Neuronal stem cell (in vitro differentiated cells): ENCODE results near the gene EIF4G3.

ENCODE experiments used
- DNase-seq: peaks from one replicate; pipeline ENCODE4 v3.0.0-alpha.2; 2013; ENCODE audit warnings: low spot score
- H2AFZ ChIP-seq: one replicate; pipeline ENCODE4 v1.6.1; 2013; ENCODE audit warnings: mild to moderate bottlenecking, low read length, inconsistent platforms
- H2AK5ac ChIP-seq: 2 replicates; pipeline ENCODE4 v1.6.1; 2013; ENCODE audit warnings: low read depth, mild to moderate bottlenecking, inconsistent platforms, low read length, moderate library complexity, mixed read lengths
- H2BK120ac ChIP-seq: 2 replicates; pipeline ENCODE4 v1.6.1; 2013; ENCODE audit warnings: low read depth, mild to moderate bottlenecking, inconsistent platforms, low read length, moderate library complexity, mixed read lengths
- H2BK12ac ChIP-seq: one replicate; pipeline ENCODE4 v1.6.1; 2013; ENCODE audit warnings: low read length, inconsistent platforms
- H2BK15ac ChIP-seq: 2 replicates; pipeline ENCODE4 v1.6.1; 2013; ENCODE audit warnings: mild to moderate bottlenecking, low read length, inconsistent platforms, mixed read lengths
- H2BK5ac ChIP-seq: one replicate; pipeline ENCODE4 v1.6.1; 2013; ENCODE audit warnings: inconsistent platforms, mild to moderate bottlenecking, low read length, moderate library complexity
- H3K14ac ChIP-seq: one replicate; pipeline ENCODE4 v1.6.1; 2013; ENCODE audit warnings: low read length, inconsistent platforms
- H3K18ac ChIP-seq: 2 replicates; pipeline ENCODE4 v1.6.1; 2013; ENCODE audit warnings: low read length, inconsistent platforms
- H3K23ac ChIP-seq: 2 replicates; pipeline ENCODE4 v1.6.1; 2013; ENCODE audit warnings: low read depth, mild to moderate bottlenecking, mixed read lengths, low read length, inconsistent platforms; ENCODE audit not compliant: poor library complexity
- H3K27ac ChIP-seq: replicated peaks from 3 replicates; pipeline ENCODE4 v1.5.1; 2013; ENCODE audit warnings: low read length, inconsistent platforms
- H3K27me3 ChIP-seq, 3 experiments: 2 replicates each; pipeline ENCODE4 v1.6.1; 2013; ENCODE audit warnings: low read length in 3 of 3, mild to moderate bottlenecking in 2 of 3, inconsistent platforms in 1 of 3, low read depth in 1 of 3, mixed read lengths in 1 of 3, moderate library complexity in 1 of 3; ENCODE audit not compliant: control insufficient read depth in 3 of 3, insufficient read depth in 3 of 3
- H3K36me3 ChIP-seq, 2 donors: replicated peaks in 1 of 2; 2 replicates each; pipeline ENCODE4 v1.6.1; 2013; ENCODE audit warnings: low read length in 2 of 2; ENCODE audit not compliant: control insufficient read depth in 2 of 2, insufficient read depth in 2 of 2
- H3K4ac ChIP-seq: 2 replicates; pipeline ENCODE4 v1.6.1; 2013; ENCODE audit warnings: inconsistent platforms, mild to moderate bottlenecking, low read length, moderate library complexity
- H3K4me1 ChIP-seq, 2 donors: 1 replicate in 1 of 2; 2 replicates in 1 of 2; pipeline ENCODE4 v1.6.1; 2013; ENCODE audit warnings: low read length in 2 of 2, low read depth in 1 of 2; ENCODE audit not compliant: control insufficient read depth in 2 of 2, insufficient read depth in 1 of 2
- H3K4me2 ChIP-seq: one replicate; pipeline ENCODE4 v1.6.1; 2013; ENCODE audit warnings: mild to moderate bottlenecking, low read length, inconsistent platforms; ENCODE audit not compliant: insufficient read depth, poor library complexity, severe bottlenecking
- H3K4me3 ChIP-seq, 2 donors: 2 replicates each; pipeline ENCODE4 v1.5.1; 2013; ENCODE audit warnings: low read length in 2 of 2, mild to moderate bottlenecking in 2 of 2, inconsistent platforms in 1 of 2, moderate library complexity in 1 of 2
- H3K79me1 ChIP-seq: one replicate; pipeline ENCODE4 v1.6.1; 2013; ENCODE audit warnings: low read depth, mild to moderate bottlenecking, inconsistent platforms, low read length, moderate library complexity
- H3K9ac ChIP-seq: one replicate; pipeline ENCODE4 v1.6.1; 2013; ENCODE audit warnings: mild to moderate bottlenecking, low read depth, low read length, inconsistent platforms; ENCODE audit not compliant: poor library complexity
- H3K9me3 ChIP-seq, 2 donors: replicated peaks in 1 of 2; 2 replicates each; pipeline versions ENCODE3 to v1.6.1; 2013; ENCODE audit warnings: low read length in 2 of 2, mild to moderate bottlenecking in 2 of 2, inconsistent platforms in 1 of 2, low read depth in 1 of 2, mixed read lengths in 1 of 2, moderate library complexity in 1 of 2; ENCODE audit not compliant: control insufficient read depth in 2 of 2, insufficient read depth in 1 of 2
- H4K8ac ChIP-seq: one replicate; pipeline ENCODE4 v1.6.1; 2013; ENCODE audit warnings: low read depth, mild to moderate bottlenecking, inconsistent platforms, low read length, moderate library complexity
- H4K91ac ChIP-seq: one replicate; pipeline ENCODE4 v1.6.1; 2013; ENCODE audit warnings: low read length, low read depth, mild to moderate bottlenecking, inconsistent platforms; ENCODE audit not compliant: poor library complexity
- WGBS, 2 donors: extraction: QIAGEN DNeasy Blood & Tissue Kit; methylation state at CpG; one replicate each; pipeline ENCODE4 v1.1.7; 2013; ENCODE audit warnings: missing lambda C conversion rate in 2 of 2, mixed read lengths in 1 of 2; ENCODE audit not compliant: insufficient read length in 2 of 2, insufficient replicate concordance in 1 of 2; ENCODE audit errors: extremely low coverage in 2 of 2; 5-methylcytosine and 5-hydroxymethylcytosine counted together

The EIF4G3 gene

DNA sequence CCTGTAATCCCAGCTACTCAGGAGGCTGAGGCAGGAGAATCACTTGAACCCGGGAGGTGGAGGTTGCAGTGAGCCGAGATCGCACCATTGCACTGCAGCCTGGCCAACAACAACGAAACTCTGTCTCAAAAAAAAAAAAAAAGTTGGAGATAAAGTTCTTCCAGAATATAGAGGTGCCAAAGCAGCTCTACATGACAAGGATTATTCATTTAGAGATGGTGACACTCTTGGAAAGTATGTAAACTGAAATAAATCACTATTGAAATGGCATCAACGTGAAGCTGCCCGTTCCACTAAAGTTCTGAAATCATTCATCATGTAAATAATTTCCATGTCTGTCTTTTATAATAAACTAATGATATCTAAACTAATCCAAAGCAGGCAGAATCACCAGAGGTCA is 14.9 kb downstream of the EIF4G3 start:
- Histone ChIP-seq H2BK120ac (no peak overlapping the region), H3K23ac (no peak overlapping the region), H3K4ac (no peak overlapping the region), H4K8ac (no peak overlapping the region), H2BK15ac (no peak overlapping the region), H3K79me1 (peaks cover 6% of the 10 kb centered on the region), H3K14ac (no peak overlapping the region), H3K9me3 (peaks cover 0 to 1% of the 10 kb centered on the region in 2 donors), H3K18ac (no peak overlapping the region), H2AK5ac (no peak overlapping the region), H3K27me3 (no peaks in the 10 kb centered on the region), H3K4me2 (no peak overlapping the region), H3K36me3 (peaks cover 5 to 85% of the 10 kb centered on the region in 2 donors), H3K27ac (no peak overlapping the region), H3K9ac (no peak overlapping the region), H3K4me1 (no peaks in the 10 kb centered on the region), H3K4me3 (no peak overlapping the region), H4K91ac (no peak overlapping the region), H2BK12ac (no peak overlapping the region), H2BK5ac (no peak overlapping the region), H2AFZ (no peak overlapping the region)
- no peak for DNase-seq
- WGBS, 2 donors: no CpG with 5 or more reads among the region's 6 CpGs

DNA sequence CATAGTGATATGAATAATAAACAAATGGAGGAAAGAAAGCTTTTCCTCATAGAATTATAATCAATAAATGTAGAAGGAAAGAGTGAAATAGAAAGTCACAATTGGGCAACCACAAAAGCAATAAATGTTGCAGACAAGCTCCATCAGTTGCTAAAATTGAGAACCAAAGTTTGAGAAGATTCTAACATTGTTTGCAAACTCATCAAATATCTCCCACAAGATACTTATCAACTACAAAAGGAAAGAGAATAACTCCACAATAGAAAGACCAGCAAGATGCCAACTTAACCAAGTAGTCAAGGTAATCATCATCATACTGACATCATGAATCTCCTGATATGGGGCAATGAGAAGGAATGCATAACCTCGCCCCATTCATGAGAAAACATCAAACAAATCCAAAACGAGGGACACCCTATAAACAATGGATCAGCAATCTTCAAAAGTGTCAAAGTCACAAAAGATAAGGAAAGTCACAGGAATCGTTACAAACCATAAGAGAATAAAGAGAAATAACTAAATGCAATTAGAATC is 16.4 kb downstream of the EIF4G3 start:
- H3K4me3 ChIP-seq: no peak overlapping the region
- no peaks in the 10 kb centered on the region for H3K9me3 ChIP-seq
- H3K36me3 ChIP-seq: peaks cover 0 to 73% of the 10 kb centered on the region in 2 donors
- no peak overlapping the region for H2BK5ac ChIP-seq
- H3K27ac ChIP-seq: no peak overlapping the region
- H3K4me1 ChIP-seq: no peaks in the 10 kb centered on the region
- no peak overlapping the region for H4K8ac ChIP-seq
- no peak overlapping the region for H2BK120ac ChIP-seq
- no peak overlapping the region for H2BK15ac ChIP-seq
- no peak overlapping the region for H2AFZ ChIP-seq
- peaks cover 7% of the 10 kb centered on the region for H3K79me1 ChIP-seq
- H3K23ac ChIP-seq: no peak overlapping the region
- H4K91ac ChIP-seq: no peak overlapping the region
- no peak overlapping the region for H3K4me2 ChIP-seq
- no peak overlapping the region for H3K14ac ChIP-seq
- H3K18ac ChIP-seq: no peak overlapping the region
- no peak overlapping the region for H3K9ac ChIP-seq
- no peak overlapping the region for H2BK12ac ChIP-seq
- H3K4ac ChIP-seq: no peak overlapping the region
- DNase-seq: no peak
- no peaks in the 10 kb centered on the region for H3K27me3 ChIP-seq
- H2AK5ac ChIP-seq: no peak overlapping the region
- no CpG with 5 or more reads among the region's 3 CpGs for WGBS, 2 donors

DNA sequence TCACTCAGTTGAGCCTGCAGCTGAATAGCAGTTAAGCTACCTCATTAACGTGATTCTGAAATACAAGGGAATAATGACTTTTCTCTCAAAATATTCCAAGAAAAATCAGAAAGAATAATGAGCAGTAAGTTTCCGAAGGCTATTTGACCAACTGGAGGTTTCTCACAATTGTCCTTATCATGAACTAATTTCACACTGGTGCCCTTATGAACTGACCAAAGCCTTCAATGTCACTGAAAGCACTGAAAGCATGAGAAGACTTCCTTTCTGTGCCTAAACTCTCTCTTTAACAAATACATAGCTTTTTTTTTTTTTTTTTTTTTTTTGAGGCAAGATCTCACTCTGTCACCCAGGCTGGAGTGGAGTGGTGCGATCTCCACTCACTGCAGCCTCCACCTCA is 18.8 kb downstream of the EIF4G3 start:
- no peak overlapping the region for H3K4me3 ChIP-seq
- no peaks in the 10 kb centered on the region for H3K9me3 ChIP-seq
- no peak overlapping the region for H3K4ac ChIP-seq
- H4K91ac ChIP-seq: no peak overlapping the region
- H3K4me2 ChIP-seq: no peak overlapping the region
- no peak overlapping the region for H3K18ac ChIP-seq
- H3K27me3 ChIP-seq: no peaks in the 10 kb centered on the region
- H3K36me3 ChIP-seq: peaks cover 0 to 68% of the 10 kb centered on the region in 2 donors
- WGBS, 2 donors: no CpG with 5 or more reads among the region's 3 CpGs
- H2BK12ac ChIP-seq: no peak overlapping the region
- no peaks in the 10 kb centered on the region for H3K4me1 ChIP-seq
- H3K23ac ChIP-seq: no peak overlapping the region
- no peak overlapping the region for H2BK5ac ChIP-seq
- no peak overlapping the region for H2BK15ac ChIP-seq
- no peak overlapping the region for H2AK5ac ChIP-seq
- H3K14ac ChIP-seq: no peak overlapping the region
- no peak overlapping the region for H2AFZ ChIP-seq
- H4K8ac ChIP-seq: no peak overlapping the region
- H3K27ac ChIP-seq: no peak overlapping the region
- DNase-seq: no peak
- no peak overlapping the region for H3K9ac ChIP-seq
- H3K79me1 ChIP-seq: peaks cover 5% of the 10 kb centered on the region
- no peak overlapping the region for H2BK120ac ChIP-seq

DNA sequence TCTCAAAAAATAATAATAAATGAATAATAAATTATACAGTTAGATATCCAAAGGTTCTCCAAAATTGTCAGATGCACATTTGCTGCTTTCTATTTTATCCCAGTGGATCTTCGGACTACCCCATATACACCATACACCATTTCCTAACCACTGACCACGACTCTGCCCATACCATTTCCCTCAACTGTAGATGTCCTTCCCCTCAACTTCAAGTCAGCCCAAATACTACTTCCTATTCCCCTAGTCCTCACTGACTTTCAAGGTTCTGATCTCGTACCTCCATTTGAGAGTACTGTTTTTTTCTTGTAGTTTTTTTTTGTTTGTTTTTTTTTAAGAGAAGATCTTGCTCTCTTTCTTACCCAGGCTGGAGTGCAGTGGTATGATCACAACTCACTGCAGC is 19.6 kb downstream of the EIF4G3 start:
- H2BK15ac ChIP-seq: no peak overlapping the region
- no peak overlapping the region for H2BK120ac ChIP-seq
- H3K14ac ChIP-seq: no peak overlapping the region
- no CpG with 5 or more reads among the region's 3 CpGs for WGBS, 2 donors
- no peak overlapping the region for H3K23ac ChIP-seq
- H3K4me1 ChIP-seq: peaks cover 0 to under 1% of the 10 kb centered on the region in 2 donors
- DNase-seq: no peak
- H3K9me3 ChIP-seq: no peaks in the 10 kb centered on the region
- no peak overlapping the region for H3K18ac ChIP-seq
- H2AFZ ChIP-seq: no peak overlapping the region
- no peak overlapping the region for H2AK5ac ChIP-seq
- H4K91ac ChIP-seq: no peak overlapping the region
- H3K4me2 ChIP-seq: no peak overlapping the region
- no peaks in the 10 kb centered on the region for H3K27me3 ChIP-seq
- H3K4me3 ChIP-seq: no peak overlapping the region
- peaks cover 0 to 60% of the 10 kb centered on the region in 2 donors for H3K36me3 ChIP-seq
- no peak overlapping the region for H3K4ac ChIP-seq
- H2BK5ac ChIP-seq: no peak overlapping the region
- no peak overlapping the region for H2BK12ac ChIP-seq
- no peak overlapping the region for H4K8ac ChIP-seq
- peaks cover 5% of the 10 kb centered on the region for H3K79me1 ChIP-seq
- H3K9ac ChIP-seq: no peak overlapping the region
- no peak overlapping the region for H3K27ac ChIP-seq
